ENCODE data around the gene BCL2L12. TPM values are rescaled to one million over a fixed set of nuclear protein-coding genes. Genes with fewer than 3 reads are reported as not detected.

Gene BCL2L12
- total RNA-seq, 1 donor from 2014 or later = 11.4 TPM

- intact Hi-C loops (cut with micrococcal nuclease) = no loop called here
- no peak for DNase-seq
- H3K27ac ChIP-seq (replicated peaks) = peak overlapping the region; percentile 97
- H3K4me3 ChIP-seq = peak overlapping the region; percentile 98
- peaks cover 34% of the 10 kb centered on the region for H3K36me3 ChIP-seq
- no peaks in the 10 kb centered on the region for H3K27me3 ChIP-seq (ENCODE audit: low read depth)
- no peak for TF ChIP-seq CTCF (IDR thresholded peaks at IDR 0.05; ENCODE audit: borderline replicate concordance)
- peaks cover 55% of the 10 kb centered on the region for H3K4me1 ChIP-seq
- H3K9me3 ChIP-seq (replicated peaks) = no peaks in the 10 kb centered on the region
Measured at GRCh38 chr19:49678985-49679770, 13.4 kb downstream of the BCL2L12 start.

GRCh38 chr19:49679771-49680413, 14.2 kb downstream of the BCL2L12 start:
- no peak for TF ChIP-seq CTCF (IDR thresholded peaks at IDR 0.05; ENCODE audit: borderline replicate concordance)
- peaks cover 41% of the 10 kb centered on the region for H3K36me3 ChIP-seq
- H3K4me3 ChIP-seq = peak overlapping the region; percentile 51
- intact Hi-C loops (cut with micrococcal nuclease) = no loop called here
- no peaks in the 10 kb centered on the region for H3K9me3 ChIP-seq (replicated peaks)
- peaks cover 61% of the 10 kb centered on the region for H3K4me1 ChIP-seq
- H3K27me3 ChIP-seq (ENCODE audit: low read depth) = no peaks in the 10 kb centered on the region
- DNase-seq = no peak
- peak overlapping the region; percentile 97 for H3K27ac ChIP-seq (replicated peaks)

GRCh38 chr19:49680421-49681351, 15.0 kb downstream of the BCL2L12 start:
- Histone ChIP-seq H3K27me3 (ENCODE audit: low read depth) (no peaks in the 10 kb centered on the region), H3K9me3 (replicated peaks) (no peaks in the 10 kb centered on the region), H3K36me3 (peaks cover 49% of the 10 kb centered on the region), H3K27ac (replicated peaks) (peak overlapping the region; percentile 97), H3K4me1 (peaks cover 68% of the 10 kb centered on the region), H3K4me3 (peak overlapping the region; percentile 51)
- intact Hi-C loops (cut with micrococcal nuclease) = no loop called here
- TF ChIP-seq CTCF (IDR thresholded peaks at IDR 0.05; ENCODE audit: borderline replicate concordance) = peak; percentile 100
- DNase-seq = peak; percentile 90

- Histone ChIP-seq H3K4me3 (no peak overlapping the region), H3K27me3 (ENCODE audit: low read depth) (no peaks in the 10 kb centered on the region), H3K4me1 (peaks cover 73% of the 10 kb centered on the region), H3K9me3 (replicated peaks) (no peaks in the 10 kb centered on the region), H3K36me3 (peaks cover 59% of the 10 kb centered on the region), H3K27ac (replicated peaks) (no peak overlapping the region)
- intact Hi-C loops (cut with micrococcal nuclease) = no loop called here
- no peak for TF ChIP-seq CTCF (IDR thresholded peaks at IDR 0.05; ENCODE audit: borderline replicate concordance)
- no peak for DNase-seq
Measured at GRCh38 chr19:49681830-49682229, 16.1 kb downstream of the BCL2L12 start.

- intact Hi-C loops (cut with micrococcal nuclease) = no loop called here
- H3K36me3 ChIP-seq = peaks cover 63% of the 10 kb centered on the region
- H3K4me3 ChIP-seq = no peak overlapping the region
- TF ChIP-seq CTCF (IDR thresholded peaks at IDR 0.05; ENCODE audit: borderline replicate concordance) = no peak
- no peaks in the 10 kb centered on the region for H3K27me3 ChIP-seq (ENCODE audit: low read depth)
- H3K9me3 ChIP-seq (replicated peaks) = no peaks in the 10 kb centered on the region
- DNase-seq = no peak
- peaks cover 75% of the 10 kb centered on the region for H3K4me1 ChIP-seq
- H3K27ac ChIP-seq (replicated peaks) = no peak overlapping the region
Measured at GRCh38 chr19:49682274-49682673, 16.5 kb downstream of the BCL2L12 start.
